HG03460 (cell line): Measurements from ENCODE around the gene KIF2A.
A peak's percentile ranks its signal among the peaks of the same experiment; 100 is the strongest.

ENCODE experiments used
- ATAC-seq: cut with Tn5 transposase; IDR thresholded peaks from one replicate; pipeline ENCODE4 v1.9.1; 2021; ENCODE audit not compliant: unreplicated experiment

The KIF2A gene

DNA sequence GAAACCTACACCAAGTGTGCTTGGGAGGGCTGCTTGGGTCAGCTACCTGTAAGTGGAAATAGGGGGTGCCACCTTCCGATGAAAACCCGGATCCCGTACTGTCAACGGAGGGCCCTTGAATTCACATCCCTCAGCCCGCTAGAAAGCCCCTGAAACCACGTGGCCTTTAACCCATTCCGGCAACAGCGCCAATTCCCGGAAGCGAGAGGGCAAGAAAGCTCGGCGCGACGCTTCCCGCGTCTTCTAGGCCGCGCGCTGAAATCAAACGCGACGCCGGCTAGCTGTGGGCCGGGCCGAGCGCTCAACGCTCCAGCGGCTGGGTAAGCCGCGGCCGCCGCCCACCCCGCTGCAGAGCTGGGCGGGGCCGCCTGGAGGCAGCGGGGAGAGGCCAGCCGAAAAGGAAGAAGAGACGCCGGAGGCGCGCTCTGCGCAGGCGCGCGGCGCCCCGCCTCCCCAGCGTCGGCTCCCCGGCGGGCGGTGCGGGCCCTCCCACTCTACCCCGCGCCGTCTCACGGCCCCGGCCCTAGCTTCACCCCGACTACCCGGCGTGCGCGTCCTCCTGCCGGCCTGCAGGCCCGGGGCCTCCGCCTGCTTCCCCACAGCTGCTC is at the start of gene KIF2A:
TSS of gene KIF2A (plus strand) at position 492 of the 608 bp plus-strand sequence. CDS start 267 bp downstream, outside the sequence.
- peak; percentile 92 for ATAC-seq

DNA sequence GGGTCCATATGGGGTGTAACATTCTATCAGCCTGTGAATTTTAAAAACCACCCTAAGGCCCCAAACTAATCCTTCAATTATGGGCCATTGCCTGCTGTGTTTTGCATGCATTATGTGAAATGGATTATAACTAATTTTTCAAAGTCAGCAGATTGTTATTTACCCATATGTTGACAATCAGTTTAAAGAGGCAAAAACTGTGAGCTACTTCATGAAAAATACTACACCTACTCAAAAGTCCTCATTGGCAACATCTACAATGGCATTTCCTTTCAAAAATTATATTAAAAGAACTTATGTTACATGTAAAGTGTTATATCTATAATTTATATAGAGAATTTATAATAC is 49.0 kb upstream of the KIF2A start:
- no peak for ATAC-seq

DNA sequence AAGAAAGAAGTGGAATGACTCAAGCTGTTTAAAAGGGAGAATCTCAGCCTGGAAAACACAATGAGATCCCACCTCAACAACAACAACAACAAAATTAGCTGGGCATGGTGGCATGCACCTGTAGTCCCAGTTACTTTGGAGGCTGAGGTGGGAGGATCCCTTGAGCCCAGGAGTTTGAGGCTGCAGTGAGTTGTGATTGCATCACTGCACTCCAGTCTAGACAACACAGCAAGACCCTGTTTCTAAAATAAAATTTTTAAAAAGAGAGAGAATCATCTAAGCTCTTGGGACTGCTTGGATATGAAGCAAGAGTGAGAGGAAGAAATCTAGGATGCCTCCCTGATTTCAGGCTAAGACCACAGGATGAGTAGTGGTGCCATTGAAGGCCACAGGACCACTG is 47.4 kb upstream of the KIF2A start:
- ATAC-seq = no peak

DNA sequence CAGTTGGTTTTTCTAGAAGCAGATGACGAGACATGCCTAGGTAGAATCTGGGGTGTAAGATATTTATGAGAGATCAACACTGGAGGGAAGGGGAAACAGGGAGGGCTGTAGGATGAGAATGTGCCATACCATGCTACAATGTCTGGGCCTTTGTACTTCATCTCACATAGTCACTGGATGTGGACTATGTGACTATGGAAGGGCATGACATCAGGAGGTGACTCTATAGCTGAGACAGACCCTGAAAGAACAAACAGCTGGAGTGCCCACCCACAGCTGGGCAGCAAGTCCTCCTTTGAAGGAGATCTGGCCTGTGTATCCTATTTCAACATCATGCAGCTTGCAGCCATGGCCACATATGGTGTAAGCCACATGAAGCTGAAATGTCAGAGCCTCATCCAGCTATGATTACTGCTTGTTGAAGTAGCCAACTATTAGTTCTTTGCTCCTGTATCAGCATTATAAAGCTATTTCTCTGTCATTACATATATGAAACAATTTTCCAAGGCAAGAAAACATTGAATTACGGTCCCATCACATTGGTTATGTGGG is 46.2 kb upstream of the KIF2A start:
- no peak for ATAC-seq

DNA sequence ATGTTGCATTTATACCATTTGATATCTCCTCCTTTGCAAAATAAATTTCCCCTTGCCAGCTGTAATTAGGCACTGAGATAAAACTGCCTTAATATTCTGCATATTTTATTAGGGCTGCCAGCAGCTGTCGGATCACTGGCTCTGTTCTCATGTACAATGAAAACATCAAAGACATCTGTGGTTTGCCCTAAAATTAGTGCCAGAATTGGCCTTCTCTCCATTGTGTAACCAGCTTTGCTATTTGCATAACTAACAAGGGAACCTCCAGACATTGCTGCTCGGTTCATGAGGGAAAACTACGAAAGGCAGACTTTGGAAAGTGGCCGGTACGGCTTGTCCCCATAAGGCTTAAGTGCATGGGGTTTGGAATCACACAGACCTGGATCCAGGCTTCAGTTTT is 45.5 kb upstream of the KIF2A start:
- ATAC-seq = no peak

DNA sequence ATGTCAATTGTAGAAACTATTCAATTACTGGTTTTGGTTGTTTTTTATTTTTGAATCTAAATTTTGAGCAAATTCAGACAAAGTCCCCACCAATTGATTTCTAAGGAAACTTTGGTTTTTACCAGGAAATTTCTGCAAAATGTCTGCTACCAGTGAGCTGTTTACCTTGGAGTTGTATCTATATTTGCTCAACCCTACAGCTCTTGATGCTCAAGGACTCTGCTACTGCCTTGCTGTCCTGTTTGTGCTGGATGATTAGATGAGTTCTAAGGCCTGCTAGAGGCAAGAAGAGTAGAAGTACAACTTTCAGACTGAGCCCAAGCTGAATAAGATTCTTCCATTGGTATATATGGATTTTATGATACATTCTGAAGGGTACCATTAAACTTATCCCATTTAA is 42.6 kb upstream of the KIF2A start:
- no peak for ATAC-seq

DNA sequence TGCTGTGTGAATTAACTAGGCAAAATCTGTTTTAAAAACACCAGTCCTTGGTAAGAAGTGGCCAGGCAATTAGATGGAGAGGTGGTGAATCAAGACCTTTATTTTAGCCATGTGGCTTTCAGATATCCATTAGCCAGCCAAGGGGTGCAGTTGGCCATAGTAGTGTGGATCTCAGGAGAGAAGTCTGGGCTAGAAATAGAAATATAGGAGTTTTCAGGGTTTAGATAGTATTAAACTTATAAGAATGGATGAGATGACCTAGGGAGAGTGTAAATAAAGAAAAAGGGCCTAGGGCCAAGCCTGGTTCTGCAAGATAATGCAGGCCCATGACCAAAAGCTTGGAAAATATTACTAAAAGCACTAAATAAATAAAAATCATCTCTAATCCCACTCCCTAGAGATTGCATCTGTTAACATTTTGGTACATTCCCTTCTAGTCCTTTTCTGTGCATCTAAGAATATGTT is 40.3 kb upstream of the KIF2A start:
- ATAC-seq = no peak

DNA sequence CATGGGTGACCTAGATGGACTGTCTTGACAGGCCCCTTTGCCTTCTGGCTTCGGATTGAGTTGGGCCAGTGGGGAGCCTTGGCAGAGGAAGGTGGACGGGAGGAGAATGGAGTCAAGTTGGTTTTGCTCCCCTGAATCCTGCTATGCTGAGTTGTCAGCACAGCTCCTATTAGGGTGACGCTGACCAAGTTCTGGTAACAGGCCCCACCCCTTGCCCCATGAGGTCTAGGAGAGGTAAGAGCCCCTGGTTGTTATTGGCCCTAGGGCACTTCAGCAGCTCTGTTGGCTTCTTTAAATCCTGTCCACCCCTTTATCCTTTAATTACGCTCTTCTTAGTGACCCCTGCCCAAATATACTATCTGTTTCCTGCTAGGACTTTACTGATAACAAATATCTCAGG is 39.4 kb upstream of the KIF2A start:
- ATAC-seq = no peak

DNA sequence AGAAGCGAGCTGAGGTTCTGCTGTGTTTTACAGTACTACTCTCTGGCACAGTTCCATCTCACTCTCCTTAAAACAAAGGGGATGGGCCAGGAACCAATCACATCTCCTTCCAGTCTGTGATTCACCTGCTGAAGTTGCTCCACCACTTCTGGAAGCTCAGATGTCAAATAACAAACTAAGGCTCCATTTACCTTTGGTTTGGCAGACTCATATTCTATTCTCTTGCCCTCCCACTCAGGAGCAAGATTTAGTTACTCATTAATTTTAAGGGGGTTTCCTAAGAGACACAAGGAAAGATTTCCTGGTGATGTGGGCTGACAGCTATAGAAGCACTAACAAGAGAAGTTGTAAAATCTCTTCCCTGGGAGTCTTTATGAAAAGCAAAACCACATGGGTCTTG is 37.8 kb upstream of the KIF2A start:
- no peak for ATAC-seq

DNA sequence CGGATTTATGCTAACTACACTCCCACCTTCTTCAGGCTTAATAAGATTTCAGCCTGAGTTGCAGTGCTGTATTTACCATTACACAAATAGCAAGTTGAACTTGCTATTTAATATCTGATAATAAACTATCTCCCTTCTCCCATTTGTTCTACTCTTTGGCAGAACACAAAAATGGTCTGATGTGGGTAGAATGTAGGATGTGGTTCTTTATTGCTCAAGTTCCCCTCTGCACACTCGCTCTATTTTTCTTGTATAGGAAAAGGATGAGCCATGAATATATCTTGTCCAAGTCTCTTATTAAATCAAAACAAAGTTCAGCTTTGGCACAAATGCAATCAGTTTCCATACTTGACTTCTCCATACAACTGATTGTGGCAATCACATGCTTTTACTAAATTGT is 37.2 kb upstream of the KIF2A start:
- ATAC-seq = no peak

DNA sequence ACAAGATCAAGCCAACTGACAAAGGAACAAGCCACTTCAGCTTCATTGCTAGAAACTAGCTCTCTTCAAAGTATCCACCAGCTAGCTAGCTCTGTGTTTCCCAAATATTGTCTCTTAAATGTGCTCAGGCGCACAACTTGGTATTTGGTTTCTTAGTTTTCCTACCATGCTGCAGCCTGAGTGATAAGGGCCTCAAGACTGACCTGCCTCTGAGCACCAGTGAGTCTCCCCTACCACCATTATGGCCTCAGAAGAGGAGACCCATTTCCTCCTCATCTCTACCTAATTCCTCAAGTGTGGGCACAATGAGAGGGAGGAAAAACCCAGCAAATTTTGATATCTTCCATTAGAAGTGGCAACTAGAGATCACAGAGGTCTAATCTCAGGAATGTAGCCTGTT is 34.6 kb upstream of the KIF2A start:
- ATAC-seq = no peak

DNA sequence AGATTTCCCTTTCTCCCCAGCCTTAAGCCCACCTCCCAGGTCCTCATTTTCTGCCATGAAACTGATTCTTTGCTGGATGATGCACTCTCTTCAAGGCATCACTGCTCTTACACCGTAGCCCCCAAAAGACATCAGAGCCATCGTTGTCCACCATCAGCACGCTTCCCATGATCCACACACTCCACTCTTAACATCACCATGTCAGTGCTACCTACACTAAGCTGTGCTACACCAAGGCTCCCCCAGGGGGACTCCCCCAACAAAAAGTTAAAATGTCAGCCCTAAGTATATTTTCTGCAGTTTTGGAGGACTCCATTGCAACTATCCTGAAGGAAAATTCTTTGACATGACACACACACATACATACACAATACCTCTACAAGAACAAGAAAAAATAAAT is 34.1 kb upstream of the KIF2A start:
- ATAC-seq = no peak

DNA sequence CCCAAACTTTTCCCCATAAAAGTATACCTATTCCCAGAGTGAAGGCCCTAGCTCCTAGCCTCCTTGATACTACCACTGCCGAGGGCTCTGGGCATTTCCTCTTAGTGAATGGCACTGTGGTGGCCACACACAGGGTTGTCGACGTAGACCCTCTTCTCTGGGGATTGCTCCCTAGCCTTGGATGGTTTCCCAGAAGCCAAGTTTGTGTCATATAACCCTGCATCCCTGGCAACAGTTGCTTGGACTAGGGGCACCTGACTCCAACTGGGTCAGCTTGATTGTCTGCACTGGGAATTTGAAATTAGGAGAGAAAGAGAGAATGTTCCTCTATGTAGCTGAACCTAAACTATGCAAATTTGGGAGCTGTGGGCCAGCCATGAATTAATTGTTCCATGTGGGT is 32.3 kb upstream of the KIF2A start:
- no peak for ATAC-seq

DNA sequence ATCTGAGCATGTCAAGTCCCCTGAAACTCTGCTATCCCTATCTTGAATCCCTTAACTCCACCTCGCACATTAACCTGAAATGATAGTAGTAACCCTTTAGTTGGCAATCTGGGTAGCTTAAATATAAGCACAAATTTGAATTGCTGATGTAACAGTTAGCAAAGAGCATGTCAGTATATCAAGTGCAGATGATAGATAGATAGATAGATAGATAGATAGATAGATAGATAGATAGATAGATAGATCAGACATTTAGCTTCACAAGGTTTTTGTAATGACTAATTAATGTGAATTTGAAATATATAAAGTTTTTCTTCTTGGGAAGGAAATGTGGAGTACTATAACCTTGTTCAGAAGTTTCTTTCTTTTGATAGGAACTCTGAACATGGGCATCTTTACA is 30.4 kb upstream of the KIF2A start:
- no peak for ATAC-seq

DNA sequence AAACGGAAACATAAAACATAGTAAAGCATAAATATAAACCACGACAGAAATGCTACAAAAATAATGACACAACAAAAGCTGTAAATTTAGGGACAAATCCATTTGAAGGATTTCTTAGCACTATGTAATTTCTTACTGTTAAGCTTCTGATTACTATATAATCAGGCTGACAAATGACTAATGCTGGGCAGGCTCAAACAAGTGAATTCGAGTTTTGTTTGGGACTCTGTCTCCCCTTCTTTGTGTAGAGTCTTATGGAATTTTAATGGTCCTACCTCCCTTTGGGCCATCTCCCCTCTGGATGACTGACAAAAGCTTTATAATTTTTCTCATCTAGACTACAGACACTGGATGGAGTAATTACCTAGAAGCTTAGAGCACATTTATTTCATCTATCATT is 24.6 kb upstream of the KIF2A start:
- ATAC-seq = no peak

DNA sequence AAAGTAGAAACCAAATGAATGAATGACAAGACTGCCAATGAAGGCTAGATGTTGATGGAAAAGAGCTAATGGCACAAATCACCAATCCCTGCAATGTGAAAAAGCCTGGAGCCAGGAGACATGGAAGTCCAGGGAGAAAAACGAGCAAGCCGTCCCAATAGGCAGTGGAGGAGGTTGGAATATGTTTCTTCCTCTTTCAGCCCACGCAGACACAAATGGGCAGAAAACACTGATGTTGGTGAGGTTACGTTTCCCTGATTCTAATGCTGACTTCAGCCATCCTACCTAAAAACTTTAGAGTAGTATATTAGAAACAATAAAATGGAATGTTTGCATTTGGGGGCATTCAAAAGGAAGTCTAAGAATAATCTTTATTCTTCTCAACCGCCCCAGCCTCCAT is 23.9 kb upstream of the KIF2A start:
- ATAC-seq = no peak

DNA sequence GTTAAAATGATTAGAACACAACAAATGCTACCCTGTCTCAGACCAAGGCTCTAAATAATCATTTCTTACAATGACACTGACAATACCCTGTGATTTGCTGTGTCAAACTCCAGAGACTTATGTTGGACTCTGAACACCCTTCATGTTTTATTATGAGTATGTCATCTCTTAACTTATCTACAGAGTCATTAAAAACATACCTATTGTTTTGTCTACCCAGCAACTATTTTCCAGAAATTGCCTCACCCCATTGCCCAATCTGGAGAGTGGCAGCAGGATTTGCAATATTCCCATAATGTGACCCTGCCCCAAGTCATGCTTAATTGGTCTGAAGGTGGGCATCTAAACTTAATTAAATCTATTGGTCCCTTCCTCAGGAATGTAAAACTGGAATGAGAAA is 23.0 kb upstream of the KIF2A start:
- no peak for ATAC-seq

DNA sequence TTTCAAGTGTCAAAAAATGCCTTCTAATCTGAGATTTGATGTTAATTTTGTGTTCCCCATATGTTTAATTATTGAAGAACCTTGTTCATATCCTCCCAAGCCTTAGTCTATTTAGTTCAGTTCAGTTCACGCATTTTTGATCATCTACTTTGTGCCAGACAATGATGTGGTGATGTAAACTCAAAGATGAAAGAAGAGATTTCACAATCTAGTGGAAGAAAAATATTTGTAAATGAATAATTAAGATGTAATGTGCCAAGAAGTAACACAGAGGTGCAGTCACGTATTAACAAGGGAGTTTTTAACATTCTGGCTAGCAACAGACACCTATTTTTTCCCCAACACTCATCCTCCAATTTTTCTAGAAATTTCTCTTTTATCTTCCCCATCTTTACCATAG is 22.1 kb upstream of the KIF2A start:
- no peak for ATAC-seq

DNA sequence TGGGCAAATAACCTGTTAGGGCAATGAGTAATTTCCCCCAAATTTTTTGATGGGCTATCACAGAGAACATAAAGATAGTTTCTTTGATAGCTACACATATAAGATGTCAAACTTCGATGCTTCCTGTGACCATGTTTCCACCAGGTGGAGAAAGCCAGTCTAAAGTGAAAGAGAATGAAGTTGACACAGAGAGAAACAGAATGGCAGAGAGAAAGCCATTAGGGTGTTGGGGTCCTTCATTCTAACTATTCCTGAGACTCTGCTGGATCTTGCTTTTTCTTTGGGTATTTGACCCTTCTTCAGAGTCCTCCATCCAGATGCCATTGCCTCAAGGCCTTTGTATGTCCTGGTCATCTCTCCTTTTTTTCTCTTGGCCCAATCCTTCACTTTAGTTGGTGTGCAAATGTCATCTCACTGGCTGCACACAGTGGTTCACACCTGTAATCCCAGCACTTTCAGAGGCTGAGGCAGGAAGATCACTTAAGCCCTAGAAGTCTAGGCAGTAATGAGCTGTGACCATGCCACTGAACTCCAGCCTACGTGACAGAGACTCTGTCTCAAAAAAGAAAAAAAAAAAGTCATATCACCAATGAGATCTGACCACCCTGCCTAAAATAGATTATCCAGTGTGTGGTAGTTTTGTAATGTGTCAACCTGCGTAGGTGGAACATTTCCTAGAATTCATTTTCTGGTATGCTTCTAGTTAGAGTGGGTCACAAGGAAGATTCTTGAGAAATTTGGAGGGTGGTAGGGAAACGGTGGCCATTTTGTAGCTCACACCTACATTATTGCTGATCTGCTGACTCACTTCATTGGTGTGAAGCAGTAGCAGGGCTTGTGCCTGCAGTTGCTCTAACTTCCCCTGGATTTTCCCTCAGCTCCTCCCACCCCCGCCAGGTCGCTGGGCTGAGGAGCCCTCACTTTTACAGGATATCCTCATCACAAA is 20.8 kb upstream of the KIF2A start:
- peak; percentile 69 for ATAC-seq

DNA sequence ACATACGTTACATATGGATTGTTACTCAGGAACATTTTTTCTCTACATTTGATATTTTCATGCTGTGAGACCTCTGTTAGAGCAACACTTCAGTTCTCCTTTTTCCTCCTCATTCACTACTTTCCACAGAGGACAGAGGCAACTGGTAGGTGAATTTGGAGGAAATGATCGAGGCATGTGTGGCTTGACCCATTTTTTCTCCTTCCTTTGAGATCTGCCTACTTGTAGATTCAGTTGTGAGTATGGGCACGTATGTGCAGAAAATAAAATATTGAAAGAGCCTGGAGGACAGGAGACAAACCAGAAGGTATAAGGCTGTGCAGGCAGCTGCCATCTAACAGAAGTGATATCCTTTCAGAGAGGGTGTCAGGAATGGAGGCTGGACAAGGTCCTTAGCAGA is 19.2 kb upstream of the KIF2A start:
- no peak for ATAC-seq

DNA sequence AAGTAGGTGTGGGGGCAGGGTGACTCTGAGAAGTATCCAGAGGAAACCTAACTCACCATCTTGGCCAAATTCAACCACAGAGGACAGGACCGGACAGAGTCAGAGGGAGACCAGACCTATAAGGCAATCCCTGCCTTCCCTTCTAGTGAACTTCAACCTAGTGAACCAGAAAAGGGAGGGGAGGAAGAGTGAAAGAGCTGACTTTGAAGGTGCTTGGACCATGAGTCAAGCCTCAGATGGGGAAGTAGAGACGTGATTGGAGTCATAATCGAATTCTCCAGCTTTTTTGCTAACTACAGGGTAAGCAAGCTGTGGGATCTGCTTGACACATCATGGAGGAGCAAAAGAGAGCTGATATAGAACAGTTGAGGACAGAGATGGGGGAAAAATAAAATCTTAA is 18.8 kb upstream of the KIF2A start:
- no peak for ATAC-seq

DNA sequence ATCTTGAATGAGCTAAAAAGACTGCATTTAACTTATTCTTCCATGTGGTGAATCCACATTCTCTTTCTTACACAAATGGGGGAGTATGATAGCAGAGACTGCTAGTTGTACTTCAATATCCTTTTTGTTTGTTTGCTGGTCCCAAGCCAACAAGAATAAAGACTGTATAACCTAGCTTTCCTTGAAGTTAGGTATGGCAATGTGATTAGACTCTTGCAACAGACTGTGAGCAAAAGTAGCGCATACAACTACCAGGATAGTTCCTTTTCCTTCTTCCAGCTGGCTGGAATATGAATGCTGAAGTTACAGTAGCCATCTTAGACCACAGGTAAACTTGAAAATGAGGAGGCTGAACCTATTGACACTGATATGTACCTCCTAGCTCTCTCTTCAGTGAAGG is 17.9 kb upstream of the KIF2A start:
- ATAC-seq = no peak
